HEK293 (cell line): ENCODE measurements around the gene CCDC40.

ENCODE experiments used
- CTCF ChIA-PET: fragments of 350-600 bp; formaldehyde crosslinking; extraction: SDS; loops from one replicate; lab custom pipeline; 2021; ENCODE audit warnings: antibody characterized with exemption; lab: Yijun Ruan, JAX
- POLR2A ChIA-PET: fragments of 300-600 bp; formaldehyde crosslinking; extraction: SDS; loops from one replicate; lab custom pipeline; 2020; ENCODE audit warnings: antibody characterized with exemption, inconsistent platforms; lab: Yijun Ruan, JAX
- H3K27ac ChIP-seq: fragments of 200-500 bp; sonication (Bioruptor generic); 2 replicates; pipeline ENCODE4 v1.5.1; 2014; ENCODE audit warnings: low read depth, low read length, control low read depth, inconsistent platforms; ENCODE audit errors: extremely low read depth
- H3K36me3 ChIP-seq, 2 experiments: fragments of 200-500 bp in 1 of 2; sonication (Bioruptor generic) in 1 of 2; 1 replicate in 1 of 2; 2 replicates in 1 of 2; pipeline ENCODE4 v1.5.1; 2014 to 2017; ENCODE audit warnings: inconsistent platforms in 2 of 2, low read length in 2 of 2; ENCODE audit not compliant: control insufficient read depth in 2 of 2, insufficient read depth in 1 of 2
- H3K4me1 ChIP-seq: fragments of 200-500 bp; sonication (Bioruptor generic); 2 replicates; pipeline ENCODE4 v1.5.1; 2014; ENCODE audit warnings: mild to moderate bottlenecking, low read length, inconsistent platforms; ENCODE audit not compliant: control insufficient read depth, insufficient read depth
- H3K4me3 ChIP-seq: 2 replicates; pipeline ENCODE4 v1.5.1; 2011; ENCODE audit warnings: low read depth, mild to moderate bottlenecking, control low read depth, low read length, moderate library complexity
- H3K9me3 ChIP-seq: fragments of 200-500 bp; sonication (Bioruptor generic); 2 replicates; pipeline ENCODE4 v1.5.1; 2014; ENCODE audit warnings: low read depth, low read length, inconsistent platforms; ENCODE audit not compliant: control insufficient read depth, insufficient read depth
- BCL11A ChIP-seq: fragments of 450-650 bp; formaldehyde crosslinking; IDR thresholded peaks from 2 replicates; pipeline ENCODE4 v1.5.1; 2016; ENCODE audit warnings: low read depth, missing biosample characterization, missing genetic modification characterization
- FEZF1 ChIP-seq: fragments of 450-650 bp; formaldehyde crosslinking; IDR thresholded peaks from 2 replicates; pipeline ENCODE4 v1.5.1; 2016; ENCODE audit warnings: missing biosample characterization, missing genetic modification characterization
- GLI4 ChIP-seq: fragments of 450-650 bp; formaldehyde crosslinking; IDR thresholded peaks from 2 replicates; pipeline ENCODE4 v1.5.1; 2016; ENCODE audit warnings: missing biosample characterization, missing genetic modification characterization
- IKZF3 ChIP-seq: fragments of 450-650 bp; IDR thresholded peaks from 2 replicates; pipeline ENCODE4 v1.5.0; 2018; ENCODE audit warnings: missing biosample characterization, mild to moderate bottlenecking, missing genetic modification characterization, moderate library complexity
- KLF10 ChIP-seq: fragments of 450-650 bp; IDR thresholded peaks from 2 replicates; pipeline ENCODE4 v1.5.1; 2018; ENCODE audit warnings: missing biosample characterization, mild to moderate bottlenecking, missing genetic modification characterization
- KLF7 ChIP-seq: fragments of 450-650 bp; formaldehyde crosslinking; IDR thresholded peaks from 2 replicates; pipeline ENCODE4 v1.5.1; 2016; ENCODE audit warnings: missing biosample characterization, missing genetic modification characterization, borderline replicate concordance
- TRIM28 ChIP-seq: IDR thresholded peaks from 2 replicates; pipeline ENCODE4 v1.6.1; 2011; ENCODE audit warnings: low read length, control low read depth, borderline replicate concordance
- WT1 ChIP-seq: fragments of 450-650 bp; formaldehyde crosslinking; IDR thresholded peaks from 2 replicates; pipeline ENCODE4 v1.5.1; 2016; ENCODE audit warnings: missing biosample characterization, missing genetic modification characterization
- ZBTB8A ChIP-seq: fragments of 450-650 bp; formaldehyde crosslinking; IDR thresholded peaks from 2 replicates; pipeline ENCODE4 v1.5.1; 2016; ENCODE audit warnings: missing biosample characterization, missing genetic modification characterization
- ZIC2 ChIP-seq: fragments of 450-650 bp; formaldehyde crosslinking; IDR thresholded peaks from 2 replicates; pipeline ENCODE4 v1.5.1; 2016; ENCODE audit warnings: missing biosample characterization, missing genetic modification characterization
- ZNF140 ChIP-seq: fragments of 450-650 bp; formaldehyde crosslinking; IDR thresholded peaks from 2 replicates; pipeline ENCODE4 v1.5.1; 2016; ENCODE audit warnings: missing biosample characterization, missing genetic modification characterization
- ZNF223 ChIP-seq: fragments of 450-650 bp; formaldehyde crosslinking; IDR thresholded peaks from 2 replicates; pipeline ENCODE4 v1.5.1; 2016; ENCODE audit warnings: missing biosample characterization, missing genetic modification characterization
- ZNF280D ChIP-seq: fragments of 450-650 bp; formaldehyde crosslinking; IDR thresholded peaks from 2 replicates; pipeline ENCODE4 v1.5.1; 2016; ENCODE audit warnings: missing biosample characterization, missing genetic modification characterization
- ZNF37A ChIP-seq: fragments of 450-650 bp; IDR thresholded peaks from 2 replicates; pipeline ENCODE4 v1.5.1; 2018; ENCODE audit warnings: missing biosample characterization, missing genetic modification characterization
- ZNF394 ChIP-seq: fragments of 450-650 bp; formaldehyde crosslinking; IDR thresholded peaks from 2 replicates; pipeline ENCODE4 v1.5.1; 2016; ENCODE audit warnings: missing biosample characterization, missing genetic modification characterization, mild to moderate bottlenecking, moderate library complexity, borderline replicate concordance
- ZNF513 ChIP-seq: fragments of 450-650 bp; IDR thresholded peaks from 2 replicates; pipeline ENCODE4 v1.5.1; 2018; ENCODE audit warnings: missing biosample characterization, missing genetic modification characterization
- ZNF558 ChIP-seq: fragments of 450-650 bp; formaldehyde crosslinking; IDR thresholded peaks from 2 replicates; pipeline ENCODE4 v1.5.1; 2016; ENCODE audit warnings: missing biosample characterization, missing genetic modification characterization
- ZNF621 ChIP-seq: fragments of 450-650 bp; formaldehyde crosslinking; IDR thresholded peaks from 2 replicates; pipeline ENCODE4 v1.5.1; 2017; ENCODE audit warnings: missing biosample characterization, missing genetic modification characterization
- TF ChIP-seq, protein P1 (sequence below): fragments of 450-650 bp; formaldehyde crosslinking; optimal IDR thresholded peaks from 2 replicates; pipeline ENCODE3; 2016; ENCODE audit warnings: missing biosample characterization, mild to moderate bottlenecking, missing genetic modification characterization
- TF ChIP-seq, protein P2 (sequence below): fragments of 450-650 bp; formaldehyde crosslinking; IDR thresholded peaks from 2 replicates; pipeline ENCODE4 v1.5.1; 2016; ENCODE audit warnings: missing biosample characterization, missing genetic modification characterization

The CCDC40 gene

GRCh38 chr17:80025140-80025539, 11.3 kb upstream of the CCDC40 start:
- Histone ChIP-seq H3K36me3 (peaks cover 0 to 9% of the 10 kb centered on the region in 2 experiments; a peak in 1 of 3 replicates), H3K9me3 (no peaks in the 10 kb centered on the region), H3K27ac (no peak overlapping the region), H3K4me1 (peaks cover 3% of the 10 kb centered on the region), H3K4me3 (no peak overlapping the region)
- ChIA-PET POLR2A (no interaction called here), CTCF (interaction anchor here (3.7 to 5.6 kb wide), 2 partner anchors 17 to 19 kb away, joined by 25 to 29 read pairs; no protein-coding TSS in a partner anchor)
- no peak for TF ChIP-seq GLI4
- TF ChIP-seq WT1 (tag by site-specific recombination), result peak; percentile 37; the same call in 1 of the 2 replicates
- peak; percentile 80 for TF ChIP-seq IKZF3 (tag by site-specific recombination)
- TF ChIP-seq, protein P1, sequence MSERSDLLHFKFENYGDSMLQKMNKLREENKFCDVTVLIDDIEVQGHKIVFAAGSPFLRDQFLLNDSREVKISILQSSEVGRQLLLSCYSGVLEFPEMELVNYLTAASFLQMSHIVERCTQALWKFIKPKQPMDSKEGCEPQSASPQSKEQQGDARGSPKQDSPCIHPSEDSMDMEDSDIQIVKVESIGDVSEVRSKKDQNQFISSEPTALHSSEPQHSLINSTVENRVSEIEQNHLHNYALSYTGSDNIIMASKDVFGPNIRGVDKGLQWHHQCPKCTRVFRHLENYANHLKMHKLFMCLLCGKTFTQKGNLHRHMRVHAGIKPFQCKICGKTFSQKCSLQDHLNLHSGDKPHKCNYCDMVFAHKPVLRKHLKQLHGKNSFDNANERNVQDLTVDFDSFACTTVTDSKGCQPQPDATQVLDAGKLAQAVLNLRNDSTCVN (tag by site-specific recombination), result no peak
- 0 out of 2 replicates have a peak, but pooled peaks have one; percentile 12 for TF ChIP-seq ZBTB8A
- TF ChIP-seq ZNF37A, result no peak
- peak; percentile 93 for TF ChIP-seq ZIC2 (tag by site-specific recombination)
- no peak for TF ChIP-seq ZNF513
- no peak for TF ChIP-seq FEZF1 (tag by site-specific recombination)

- TF ChIP-seq BCL11A (tag by site-specific recombination), result no peak
- Histone ChIP-seq H3K4me1 (peaks cover 3% of the 10 kb centered on the region), H3K36me3 (peaks cover 0 to 9% of the 10 kb centered on the region in 2 experiments; a peak in 1 of 3 replicates), H3K27ac (no peak overlapping the region), H3K4me3 (no peak overlapping the region), H3K9me3 (no peaks in the 10 kb centered on the region)
- ChIA-PET CTCF (interaction anchor here (1.2 to 5.6 kb wide), 3 partner anchors 17 to 57 kb away, joined by 4 to 29 read pairs (median 25); no protein-coding TSS in a partner anchor), POLR2A (interaction anchor here (0.6 kb wide), 1 partner anchor 56 kb away, joined by 3 read pairs; no protein-coding TSS in a partner anchor)
Measured at GRCh38 chr17:80025796-80026195, 10.6 kb upstream of the CCDC40 start.

- ChIA-PET POLR2A (no interaction called here), CTCF (interaction anchor here (0.8 to 5.6 kb wide), 5 partner anchors 18 to 103 kb away, joined by 4 to 29 read pairs (median 4); partner anchors contain the start of gene GAA)
- TF ChIP-seq TRIM28 (no peak), ZNF223 (no peak), KLF10 (tag by site-specific recombination) (peak; percentile 79), ZNF140 (tag by site-specific recombination) (no peak)
- Histone ChIP-seq H3K4me3 (no peak overlapping the region), H3K4me1 (peaks cover 3% of the 10 kb centered on the region), H3K27ac (no peak overlapping the region), H3K36me3 (peaks cover 0 to 8% of the 10 kb centered on the region in 2 experiments; a peak in 1 of 3 replicates), H3K9me3 (no peaks in the 10 kb centered on the region)
Measured at GRCh38 chr17:80026359-80027042, 9.9 kb upstream of the CCDC40 start.

DNA sequence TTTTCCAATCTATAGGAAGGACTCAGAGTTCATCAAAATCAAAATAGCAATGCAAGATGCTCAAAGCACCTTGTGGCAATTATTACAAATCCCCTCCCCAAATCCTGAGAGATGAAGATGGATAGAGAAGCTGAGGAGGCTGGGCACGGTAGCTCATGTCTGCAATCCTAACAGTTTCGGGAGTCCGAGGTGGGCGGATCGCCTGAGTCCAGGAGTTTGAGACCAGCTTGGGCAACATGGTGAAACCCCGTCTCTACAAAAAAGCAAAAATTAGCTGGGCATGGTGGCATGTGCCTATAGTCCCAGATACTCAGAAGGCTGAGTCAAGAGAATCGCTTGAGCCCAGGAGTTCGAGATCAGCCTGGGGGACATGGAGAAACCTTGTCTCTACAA, 9.4 kb upstream of the CCDC40 start:
- Histone ChIP-seq H3K27ac (no peak overlapping the region), H3K4me3 (no peak overlapping the region), H3K36me3 (peaks cover 0 to 5% of the 10 kb centered on the region in 2 experiments; a peak in 1 of 3 replicates), H3K4me1 (peaks cover 3% of the 10 kb centered on the region), H3K9me3 (no peaks in the 10 kb centered on the region)
- ChIA-PET CTCF (interaction anchor here (0.8 to 5.6 kb wide), 5 partner anchors 18 to 103 kb away, joined by 4 to 29 read pairs (median 4); partner anchors contain the start of gene GAA), POLR2A (interaction anchor here (1.1 kb wide), 1 partner anchor 16 kb away, joined by 3 read pairs; no protein-coding TSS in a partner anchor)
- no peak for TF ChIP-seq ZNF558 (tag by site-specific recombination)
- no peak for TF ChIP-seq KLF7 (tag by site-specific recombination)
- no peak for TF ChIP-seq ZNF394
- TF ChIP-seq, protein P2, sequence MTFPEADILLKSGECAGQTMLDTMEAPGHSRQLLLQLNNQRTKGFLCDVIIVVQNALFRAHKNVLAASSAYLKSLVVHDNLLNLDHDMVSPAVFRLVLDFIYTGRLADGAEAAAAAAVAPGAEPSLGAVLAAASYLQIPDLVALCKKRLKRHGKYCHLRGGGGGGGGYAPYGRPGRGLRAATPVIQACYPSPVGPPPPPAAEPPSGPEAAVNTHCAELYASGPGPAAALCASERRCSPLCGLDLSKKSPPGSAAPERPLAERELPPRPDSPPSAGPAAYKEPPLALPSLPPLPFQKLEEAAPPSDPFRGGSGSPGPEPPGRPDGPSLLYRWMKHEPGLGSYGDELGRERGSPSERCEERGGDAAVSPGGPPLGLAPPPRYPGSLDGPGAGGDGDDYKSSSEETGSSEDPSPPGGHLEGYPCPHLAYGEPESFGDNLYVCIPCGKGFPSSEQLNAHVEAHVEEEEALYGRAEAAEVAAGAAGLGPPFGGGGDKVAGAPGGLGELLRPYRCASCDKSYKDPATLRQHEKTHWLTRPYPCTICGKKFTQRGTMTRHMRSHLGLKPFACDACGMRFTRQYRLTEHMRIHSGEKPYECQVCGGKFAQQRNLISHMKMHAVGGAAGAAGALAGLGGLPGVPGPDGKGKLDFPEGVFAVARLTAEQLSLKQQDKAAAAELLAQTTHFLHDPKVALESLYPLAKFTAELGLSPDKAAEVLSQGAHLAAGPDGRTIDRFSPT (tag by site-specific recombination), result no peak
- no peak for TF ChIP-seq ZNF621
- TF ChIP-seq ZNF280D, result no peak
